HepG2 (cell line): Measurements from ENCODE around the gene UBALD1. TPM values are rescaled to one million over a fixed set of nuclear protein-coding genes. Genes with fewer than 3 reads are reported as not detected.

Source experiments
- DMAP1 ChIP-seq: IDR thresholded peaks from 2 replicates; pipeline ENCODE4 v1.6.1; 2016
- EHMT2 ChIP-seq: fragments of 200-600 bp; sonication (generic); IDR thresholded peaks from 2 replicates; pipeline ENCODE4 v1.7.0; 2017; ENCODE audit warnings: antibody characterized with exemption, low read depth, low read length, borderline replicate concordance
- FOXA3 ChIP-seq: IDR thresholded peaks from 2 replicates; pipeline ENCODE4 v1.6.1; 2016; ENCODE audit warnings: missing genetic modification reagents, missing compliant biosample characterization
- ISL2 ChIP-seq: sonication (generic); formaldehyde crosslinking; IDR thresholded peaks from 2 replicates; pipeline ENCODE4 v1.5.0; 2020; ENCODE audit warnings: missing genetic modification reagents
- KAT2B ChIP-seq: fragments of 150-350 bp; IDR thresholded peaks from 2 replicates; pipeline ENCODE4 v1.6.1; 2014; ENCODE audit warnings: low read depth, low read length, borderline replicate concordance
- KDM5B ChIP-seq: sonication (generic); formaldehyde crosslinking; IDR thresholded peaks from 2 replicates; pipeline ENCODE4 v1.4.0; 2020; ENCODE audit warnings: missing genetic modification reagents, mild to moderate bottlenecking, borderline replicate concordance
- MTA1 ChIP-seq: sonication (generic); formaldehyde crosslinking; IDR thresholded peaks from 2 replicates; pipeline ENCODE4 v1.4.0; 2020; ENCODE audit warnings: missing genetic modification reagents, mild to moderate bottlenecking, borderline replicate concordance
- MXD4 ChIP-seq: IDR thresholded peaks from 2 replicates; pipeline ENCODE4 v1.6.1; 2016; ENCODE audit warnings: mild to moderate bottlenecking, missing biosample characterization, missing genetic modification reagents
- PHF21A ChIP-seq: sonication (generic); formaldehyde crosslinking; IDR thresholded peaks from 2 replicates; pipeline ENCODE4 v1.5.0; 2020; ENCODE audit warnings: mild to moderate bottlenecking, missing genetic modification reagents
- PRPF4 ChIP-seq: fragments of 200-400 bp; formaldehyde crosslinking; IDR thresholded peaks from 2 replicates; pipeline ENCODE4 v1.6.1; 2016; ENCODE audit warnings: low read length, low read depth; ENCODE audit not compliant: poor library complexity, severe bottlenecking
- SP4 ChIP-seq: sonication (generic); formaldehyde crosslinking; IDR thresholded peaks from 2 replicates; pipeline ENCODE4 v1.8.1; 2023; ENCODE audit warnings: mild to moderate bottlenecking, missing genetic modification reagents
- SRSF1 ChIP-seq: fragments of 200-400 bp; formaldehyde crosslinking; optimal IDR thresholded peaks from 2 replicates; pipeline ENCODE3; 2017; ENCODE audit warnings: mild to moderate bottlenecking, low read depth, low read length, moderate library complexity
- TBP ChIP-seq: sonication (generic); formaldehyde crosslinking; IDR thresholded peaks from 2 replicates; pipeline ENCODE4 v1.5.0; 2020; ENCODE audit warnings: missing genetic modification reagents
- ZBTB38 ChIP-seq: sonication (generic); formaldehyde crosslinking; IDR thresholded peaks from 2 replicates; pipeline ENCODE4 v1.5.1; 2020; ENCODE audit warnings: mild to moderate bottlenecking, missing genetic modification reagents
- ZMYM4 ChIP-seq: sonication (generic); formaldehyde crosslinking; IDR thresholded peaks from 2 replicates; pipeline ENCODE4 v1.8.1; 2023; ENCODE audit warnings: mild to moderate bottlenecking, missing genetic modification reagents
- ZNF510 ChIP-seq: sonication (generic); formaldehyde crosslinking; IDR thresholded peaks from 2 replicates; pipeline ENCODE4 v1.4.0; 2020; ENCODE audit warnings: low read depth, mild to moderate bottlenecking, missing genetic modification reagents
- ZNF543 ChIP-seq: sonication (generic); formaldehyde crosslinking; IDR thresholded peaks from 2 replicates; pipeline ENCODE4 v1.4.0; 2020; ENCODE audit warnings: mild to moderate bottlenecking, missing genetic modification reagents
- ZNF558 ChIP-seq: sonication (generic); formaldehyde crosslinking; IDR thresholded peaks from 2 replicates; pipeline ENCODE4 v1.9.0; 2022; ENCODE audit warnings: mild to moderate bottlenecking, missing genetic modification reagents, borderline replicate concordance
- ZNF567 ChIP-seq: sonication (generic); formaldehyde crosslinking; IDR thresholded peaks from 2 replicates; pipeline ENCODE4 v1.8.1; 2023; ENCODE audit warnings: mild to moderate bottlenecking, missing genetic modification reagents, borderline replicate concordance
- polyA plus RNA-seq, 8 experiments: library from polyadenylated mRNA; depleted of rRNA in 3 of 8; stranded (reverse) in 7 of 8; unstranded in 1 of 8; fragments of >200 nt; fragmentation: Illumina TruSeq in 4 of 8; extraction: Trizol in 4 of 8; gene quantifications; 2 replicates each; pipeline versions ENCODE4 v1.2.1 to v1.2.3, GENCODE V29; 2011 to 2016; ENCODE audit warnings: low read depth in 4 of 8, missing spikeins in 1 of 8, mixed read lengths in 1 of 8; ENCODE audit not compliant: insufficient read depth in 1 of 8
- total RNA-seq, 5 experiments: library from RNA; depleted of rRNA; stranded (reverse); fragments of >200 nt; fragmentation: Illumina TruSeq; extraction: Trizol; gene quantifications; 2 replicates each; pipeline ENCODE4 v1.2.3, GENCODE V29; 2016; ENCODE audit warnings: low read depth in 1 of 5
- TF ChIP-seq, protein P1 (sequence below): sonication (generic); formaldehyde crosslinking; IDR thresholded peaks from 2 replicates; pipeline ENCODE4 v1.4.0; 2020; ENCODE audit warnings: mild to moderate bottlenecking, low read depth, missing genetic modification reagents
- TF ChIP-seq, protein P2 (sequence below), 2 experiments: sonication (generic) in 1 of 2; formaldehyde crosslinking in 1 of 2; IDR thresholded peaks; 2 replicates each; pipeline versions ENCODE4 v1.4.0 to v1.6.1; 2018 to 2020; ENCODE audit warnings: missing genetic modification reagents in 2 of 2, borderline replicate concordance in 1 of 2, low read depth in 1 of 2, mild to moderate bottlenecking in 1 of 2, missing biosample characterization in 1 of 2
- TF ChIP-seq, protein P3 (sequence below): sonication (generic); formaldehyde crosslinking; IDR thresholded peaks from 2 replicates; pipeline ENCODE4 v1.4.0; 2020; ENCODE audit warnings: mild to moderate bottlenecking, missing genetic modification reagents
- TF ChIP-seq, protein P4 (sequence below): sonication (generic); formaldehyde crosslinking; IDR thresholded peaks from 2 replicates; pipeline ENCODE4 v1.8.1; 2023; ENCODE audit warnings: mild to moderate bottlenecking, moderate library complexity, missing genetic modification reagents

The UBALD1 gene
- total and polyA plus RNA-seq, 2 of the 13 experiments (the other 11 are each of a cell fraction or from before 2014, with no cell fraction given): 6.8 to 12.3 TPM

DNA sequence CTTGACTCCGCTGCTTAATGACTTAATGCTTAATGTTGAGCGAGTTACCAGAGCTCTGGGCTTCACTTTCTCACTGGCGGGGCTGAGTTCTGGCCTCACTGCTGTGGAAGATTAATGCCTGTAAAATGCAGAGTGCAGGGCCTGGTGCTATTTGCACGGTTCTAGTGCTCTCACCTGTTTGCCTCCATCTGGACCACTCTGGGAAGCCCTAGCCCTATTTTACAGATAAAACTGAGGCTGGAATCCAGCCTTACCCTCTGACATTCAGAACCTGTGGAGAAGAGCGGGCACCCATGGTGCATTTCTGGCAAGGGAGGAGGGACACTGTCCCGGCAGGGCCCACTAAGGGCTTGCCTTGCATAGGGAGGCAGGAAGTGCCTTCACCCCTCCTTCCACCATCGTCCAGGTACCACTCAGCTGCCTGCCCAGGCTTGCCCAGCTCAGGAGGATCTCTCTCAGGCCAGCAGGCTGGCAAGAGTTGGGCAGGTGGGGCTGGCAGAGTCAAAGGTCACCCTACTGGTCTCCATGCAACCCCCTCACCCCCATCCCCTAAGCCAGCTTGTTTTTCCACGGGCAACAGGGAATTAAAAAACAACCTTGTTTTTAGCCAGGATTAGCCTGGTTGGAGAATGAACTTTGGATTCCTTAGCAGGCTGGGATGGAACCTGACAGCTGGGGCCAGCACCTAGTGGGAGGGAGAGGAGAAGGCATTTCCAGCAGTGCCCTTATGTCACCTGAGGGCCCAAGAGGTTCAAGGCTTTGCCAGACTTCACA lies 4.1 kb upstream of the UBALD1 start (continued):
- 0 out of 2 replicates have a peak, but pooled peaks have one; percentile 71 for TF ChIP-seq KDM5B (CRISPR knock-in tag)
- 0 out of 2 replicates have a peak, but pooled peaks have one; percentile 54 for TF ChIP-seq ZNF558
- 0 out of 2 replicates have a peak, but pooled peaks have one; percentile 31 for TF ChIP-seq ZNF543 (CRISPR knock-in tag)
- TF ChIP-seq, protein P1, sequence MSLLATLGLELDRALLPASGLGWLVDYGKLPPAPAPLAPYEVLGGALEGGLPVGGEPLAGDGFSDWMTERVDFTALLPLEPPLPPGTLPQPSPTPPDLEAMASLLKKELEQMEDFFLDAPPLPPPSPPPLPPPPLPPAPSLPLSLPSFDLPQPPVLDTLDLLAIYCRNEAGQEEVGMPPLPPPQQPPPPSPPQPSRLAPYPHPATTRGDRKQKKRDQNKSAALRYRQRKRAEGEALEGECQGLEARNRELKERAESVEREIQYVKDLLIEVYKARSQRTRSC: 0 out of 2 replicates have a peak, but pooled peaks have one; percentile 53
- TF ChIP-seq, protein P2, sequence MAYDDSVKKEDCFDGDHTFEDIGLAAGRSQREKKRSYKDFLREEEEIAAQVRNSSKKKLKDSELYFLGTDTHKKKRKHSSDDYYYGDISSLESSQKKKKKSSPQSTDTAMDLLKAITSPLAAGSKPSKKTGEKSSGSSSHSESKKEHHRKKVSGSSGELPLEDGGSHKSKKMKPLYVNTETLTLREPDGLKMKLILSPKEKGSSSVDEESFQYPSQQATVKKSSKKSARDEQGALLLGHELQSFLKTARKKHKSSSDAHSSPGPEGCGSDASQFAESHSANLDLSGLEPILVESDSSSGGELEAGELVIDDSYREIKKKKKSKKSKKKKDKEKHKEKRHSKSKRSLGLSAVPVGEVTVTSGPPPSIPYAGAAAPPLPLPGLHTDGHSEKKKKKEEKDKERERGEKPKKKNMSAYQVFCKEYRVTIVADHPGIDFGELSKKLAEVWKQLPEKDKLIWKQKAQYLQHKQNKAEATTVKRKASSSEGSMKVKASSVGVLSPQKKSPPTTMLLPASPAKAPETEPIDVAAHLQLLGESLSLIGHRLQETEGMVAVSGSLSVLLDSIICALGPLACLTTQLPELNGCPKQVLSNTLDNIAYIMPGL (CRISPR knock-in tag; IDR thresholded peaks at IDR 0.05; ENCODE audit: borderline replicate concordance in 1 of 2, low read depth in 1 of 2): peak in 1 of 2 experiments; percentile 37; a peak in 1 of 4 replicates
- TF ChIP-seq DMAP1 (CRISPR knock-in tag): peak; percentile 47; the same call in 1 of the 2 replicates
- TF ChIP-seq, protein P3, sequence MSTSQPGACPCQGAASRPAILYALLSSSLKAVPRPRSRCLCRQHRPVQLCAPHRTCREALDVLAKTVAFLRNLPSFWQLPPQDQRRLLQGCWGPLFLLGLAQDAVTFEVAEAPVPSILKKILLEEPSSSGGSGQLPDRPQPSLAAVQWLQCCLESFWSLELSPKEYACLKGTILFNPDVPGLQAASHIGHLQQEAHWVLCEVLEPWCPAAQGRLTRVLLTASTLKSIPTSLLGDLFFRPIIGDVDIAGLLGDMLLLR: 0 out of 2 replicates have a peak, but pooled peaks have one; percentile 39
- TF ChIP-seq SP4 (CRISPR knock-in tag): peak; percentile 46; the same call in 1 of the 2 replicates
- TF ChIP-seq, protein P4, sequence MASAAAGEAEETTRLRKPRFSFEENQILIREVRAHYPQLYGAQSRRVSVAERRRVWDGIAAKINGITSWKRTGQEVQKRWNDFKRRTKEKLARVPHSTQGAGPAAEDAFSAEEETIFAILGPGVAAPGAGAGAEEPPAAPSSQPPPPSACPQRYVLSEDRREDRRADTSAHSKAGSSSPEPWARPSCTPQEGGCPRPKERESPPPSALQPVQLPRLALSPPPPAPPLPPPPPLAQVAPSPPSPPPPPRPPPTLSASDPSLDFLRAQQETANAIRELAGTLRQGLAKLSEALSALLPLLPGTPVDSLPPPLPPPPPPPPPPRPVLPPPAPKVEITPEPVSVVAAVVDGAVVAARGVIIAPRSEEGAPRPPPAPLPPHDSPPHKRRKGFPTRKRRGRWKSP (CRISPR knock-in tag): no peak
- 0 out of 2 replicates have a peak, but pooled peaks have one; percentile 34 for TF ChIP-seq TBP
- TF ChIP-seq SRSF1: peak; percentile 54
- TF ChIP-seq KAT2B: no peak
- TF ChIP-seq ZNF567: peak; percentile 70; the same call in 1 of the 2 replicates
- 0 out of 2 replicates have a peak, but pooled peaks have one; percentile 28 for TF ChIP-seq ZNF510 (CRISPR knock-in tag)
- no peak for TF ChIP-seq PRPF4
- TF ChIP-seq EHMT2: no peak
- no peak for TF ChIP-seq FOXA3
- peak; percentile 86 for TF ChIP-seq PHF21A
- TF ChIP-seq ZMYM4 (CRISPR knock-in tag): 0 out of 2 replicates have a peak, but pooled peaks have one; percentile 12
- TF ChIP-seq MXD4 (CRISPR knock-in tag): peak; percentile 20; the same call in 1 of the 2 replicates
- TF ChIP-seq MTA1 (CRISPR knock-in tag): 0 out of 2 replicates have a peak, but pooled peaks have one; percentile 23
- TF ChIP-seq ZBTB38 (CRISPR knock-in tag): no peak
- TF ChIP-seq ISL2 (CRISPR knock-in tag): 0 out of 2 replicates have a peak, but pooled peaks have one; percentile 19
